H9 (cell line): Measurements from ENCODE around the gene HIP1. TPM values are rescaled to one million over a fixed set of nuclear protein-coding genes. Genes with fewer than 3 reads are reported as not detected.

Source experiments
- DNase-seq: peaks from one replicate; pipeline ENCODE4 v3.0.0-alpha.2; 2017
- H2AFZ ChIP-seq: one replicate; pipeline ENCODE4 v1.6.1; 2013; ENCODE audit warnings: mild to moderate bottlenecking, low read length, control low read depth, moderate library complexity
- H2AK5ac ChIP-seq: 2 replicates; pipeline ENCODE4 v1.6.1; 2013; ENCODE audit warnings: low read length, control low read depth, mixed read lengths; ENCODE audit not compliant: insufficient read length
- H2BK120ac ChIP-seq: one replicate; pipeline ENCODE4 v1.6.1; 2013; ENCODE audit warnings: low read depth, mild to moderate bottlenecking, low read length, control low read depth, inconsistent platforms; ENCODE audit not compliant: poor library complexity, severe bottlenecking
- H2BK12ac ChIP-seq: 2 replicates; pipeline ENCODE4 v1.6.1; 2013; ENCODE audit warnings: low read length, control low read depth, mixed read lengths, low read depth; ENCODE audit not compliant: insufficient read length
- H2BK15ac ChIP-seq: 2 replicates; pipeline ENCODE4 v1.6.1; 2013; ENCODE audit warnings: low read depth, low read length, control low read depth
- H2BK20ac ChIP-seq: one replicate; pipeline ENCODE4 v1.6.1; 2013; ENCODE audit warnings: low read depth, mild to moderate bottlenecking, low read length, control low read depth, inconsistent platforms; ENCODE audit not compliant: poor library complexity, severe bottlenecking
- H2BK5ac ChIP-seq: 2 replicates; pipeline ENCODE4 v1.6.1; 2013; ENCODE audit warnings: low read length, control low read depth, mixed read lengths; ENCODE audit not compliant: insufficient read length
- H3K14ac ChIP-seq: 2 replicates; pipeline ENCODE4 v1.6.1; 2013; ENCODE audit warnings: low read length, control low read depth; ENCODE audit not compliant: insufficient read depth
- H3K18ac ChIP-seq: 2 replicates; pipeline ENCODE4 v1.6.1; 2013; ENCODE audit warnings: low read depth, mild to moderate bottlenecking, mixed read lengths, low read length, control low read depth; ENCODE audit not compliant: insufficient read length
- H3K23ac ChIP-seq: 2 replicates; pipeline ENCODE4 v1.6.1; 2013; ENCODE audit warnings: low read length, control low read depth, mixed read lengths, low read depth; ENCODE audit not compliant: insufficient read length
- H3K23me2 ChIP-seq: 2 replicates; pipeline ENCODE4 v1.6.1; 2013; ENCODE audit warnings: low read depth, mild to moderate bottlenecking, mixed read lengths, low read length, control low read depth; ENCODE audit not compliant: insufficient read length, poor library complexity, severe bottlenecking
- H3K27ac ChIP-seq: 2 replicates; pipeline ENCODE4 v1.5.1; 2013; ENCODE audit warnings: low read length, control low read depth, mixed read lengths, low read depth; ENCODE audit not compliant: insufficient read length
- H3K27me3 ChIP-seq: 2 replicates; pipeline ENCODE4 v1.6.1; 2013; ENCODE audit warnings: low read length, control low read depth, inconsistent platforms; ENCODE audit not compliant: insufficient read depth
- H3K4ac ChIP-seq: 2 replicates; pipeline ENCODE4 v1.6.1; 2013; ENCODE audit warnings: low read depth, mild to moderate bottlenecking, control low read depth, inconsistent platforms, low read length, moderate library complexity
- H3K4me1 ChIP-seq: 2 replicates; pipeline ENCODE4 v1.6.1; 2013; ENCODE audit warnings: low read length, control low read depth, inconsistent platforms; ENCODE audit not compliant: insufficient read depth
- H3K4me2 ChIP-seq: 2 replicates; pipeline ENCODE4 v1.6.1; 2013; ENCODE audit warnings: low read length, control low read depth, mixed read lengths; ENCODE audit not compliant: insufficient read length, insufficient read depth
- H3K56ac ChIP-seq: 2 replicates; pipeline ENCODE4 v1.6.1; 2013; ENCODE audit warnings: low read depth, mild to moderate bottlenecking, mixed read lengths, low read length, control low read depth; ENCODE audit not compliant: insufficient read length
- H3K79me1 ChIP-seq: 2 replicates; pipeline ENCODE4 v1.6.1; 2013; ENCODE audit warnings: low read depth, mild to moderate bottlenecking, moderate library complexity, low read length, control low read depth, inconsistent platforms; ENCODE audit not compliant: insufficient read depth, poor library complexity, severe bottlenecking
- H3K79me2 ChIP-seq: 2 replicates; pipeline ENCODE4 v1.6.1; 2013; ENCODE audit warnings: low read length, control low read depth, inconsistent platforms; ENCODE audit not compliant: insufficient read depth
- H3K9ac ChIP-seq: 2 replicates; pipeline ENCODE4 v1.6.1; 2013; ENCODE audit warnings: low read length, control low read depth, mixed read lengths; ENCODE audit not compliant: insufficient read length; ENCODE audit errors: extremely low read depth
- H3K9me3 ChIP-seq: one replicate; pipeline ENCODE4 v1.6.1; 2013; ENCODE audit warnings: low read depth, low read length, inconsistent platforms; ENCODE audit not compliant: control insufficient read depth
- H3T11ph ChIP-seq: one replicate; pipeline ENCODE4 v1.6.1; 2013; ENCODE audit warnings: mild to moderate bottlenecking, low read length, control low read depth, inconsistent platforms
- H4K20me1 ChIP-seq: one replicate; pipeline ENCODE4 v1.6.1; 2013; ENCODE audit not compliant: control insufficient read depth, insufficient read length, insufficient read depth
- H4K5ac ChIP-seq: 2 replicates; pipeline ENCODE4 v1.6.1; 2013; ENCODE audit warnings: low read depth, mild to moderate bottlenecking, mixed read lengths, low read length, control low read depth; ENCODE audit not compliant: insufficient read length
- H4K8ac ChIP-seq: replicated peaks from 2 replicates; pipeline ENCODE4 v1.6.1; 2013; ENCODE audit warnings: low read length, control low read depth, mixed read lengths, low read depth; ENCODE audit not compliant: insufficient read length
- H4K91ac ChIP-seq: 2 replicates; pipeline ENCODE4 v1.6.1; 2013; ENCODE audit warnings: low read depth, mild to moderate bottlenecking, moderate library complexity, mixed read lengths, low read length, control low read depth; ENCODE audit not compliant: insufficient read length
- H3K27ac Mint-ChIP-seq, 3 experiments: 2 replicates in 2 of 3; 3 replicates in 1 of 3; pipeline ENCODE4 v1.8.0; 2020 to 2021; ENCODE audit warnings: mixed read lengths in 3 of 3, mild to moderate bottlenecking in 1 of 3, moderate library complexity in 1 of 3
- H3K27me3 Mint-ChIP-seq: 2 replicates; pipeline ENCODE4 v1.8.0; 2021; ENCODE audit warnings: low read depth, mild to moderate bottlenecking, moderate library complexity, mixed read lengths
- H3K36me3 Mint-ChIP-seq, 3 experiments: 2 replicates in 2 of 3; 3 replicates in 1 of 3; pipeline ENCODE4 v1.8.0; 2020 to 2021; ENCODE audit warnings: low read depth in 3 of 3, mixed read lengths in 3 of 3; ENCODE audit not compliant: insufficient read depth in 1 of 3
- H3K4me1 Mint-ChIP-seq, 2 experiments: 2 replicates each; pipeline ENCODE4 v1.8.0; 2020; ENCODE audit warnings: mixed read lengths in 2 of 2
- H3K4me3 Mint-ChIP-seq, 2 experiments: 2 replicates in 1 of 2; 3 replicates in 1 of 2; pipeline ENCODE4 v1.8.0; 2020 to 2021; ENCODE audit warnings: mild to moderate bottlenecking in 2 of 2, mixed read lengths in 2 of 2, moderate library complexity in 1 of 2
- H3K9me3 Mint-ChIP-seq, 2 experiments: 2 replicates in 1 of 2; 3 replicates in 1 of 2; pipeline ENCODE4 v1.8.0; 2020; ENCODE audit warnings: mild to moderate bottlenecking in 2 of 2, mixed read lengths in 2 of 2, moderate library complexity in 1 of 2
- WGBS: extraction: QIAGEN DNeasy Blood & Tissue Kit; methylation state at CpG from one replicate; pipeline ENCODE4 v1.1.7; 2013; ENCODE audit warnings: missing lambda C conversion rate, low lambda C conversion rate, mixed read lengths; ENCODE audit not compliant: insufficient read length; ENCODE audit errors: extremely low coverage; 5-methylcytosine and 5-hydroxymethylcytosine counted together
- total RNA-seq: library from RNA; stranded (reverse); gene quantifications from 2 replicates; pipeline ENCODE4 v1.2.1, GENCODE V29; 2021
- TF ChIP-seq, protein P1 (sequence below): fragments of 200-600 bp; sonication (generic); conservative IDR thresholded peaks from 3 replicates; pipeline ENCODE4 v1.8.0; 2021; ENCODE audit warnings: antibody characterized with exemption, mild to moderate bottlenecking

Gene HIP1
- total RNA-seq, 1 experiment from 2014 or later: 87.5 TPM

- H2BK120ac ChIP-seq: no peak overlapping the region
- no peak overlapping the region for H3K9ac ChIP-seq
- no CpG with 5 or more reads among the region's 9 CpGs for WGBS
- no peaks in the 10 kb centered on the region for H3K9me3 ChIP-seq
- Mint-ChIP-seq H3K27me3 (peaks cover 17% of the 10 kb centered on the region), H3K27ac (no peak overlapping the region), H3K9me3 (no peaks in the 10 kb centered on the region; a peak in 2 of 5 replicates), H3K4me3 (no peak overlapping the region), H3K36me3 (peaks cover 0 to 3% (median 0%) of the 10 kb centered on the region in 3 experiments; a peak in 1 of 7 replicates), H3K4me1 (peaks cover 34 to 37% of the 10 kb centered on the region in 2 experiments)
- no peaks in the 10 kb centered on the region; the same call in 1 of the 2 replicates for H3K27me3 ChIP-seq
- no peak overlapping the region for H4K91ac ChIP-seq
- no peak overlapping the region for H3K23ac ChIP-seq
- no peak overlapping the region for H2AK5ac ChIP-seq
- H3K4me2 ChIP-seq: no peak overlapping the region
- no peaks in the 10 kb centered on the region for H4K20me1 ChIP-seq
- no peaks in the 10 kb centered on the region for H3K79me2 ChIP-seq
- H3K79me1 ChIP-seq: no peaks in the 10 kb centered on the region
- H2BK5ac ChIP-seq: no peak overlapping the region
- no peak overlapping the region for H2BK20ac ChIP-seq
- H3K23me2 ChIP-seq: peaks cover 11% of the 10 kb centered on the region
- no peak overlapping the region for H3K18ac ChIP-seq
- no peak overlapping the region for H4K5ac ChIP-seq
- no peak overlapping the region for H3T11ph ChIP-seq
- H3K56ac ChIP-seq: no peak overlapping the region
- H2BK15ac ChIP-seq: no peak overlapping the region
- no peak for DNase-seq
- H3K27ac ChIP-seq: no peak overlapping the region
- no peak overlapping the region for H2BK12ac ChIP-seq
- TF ChIP-seq, protein P1, sequence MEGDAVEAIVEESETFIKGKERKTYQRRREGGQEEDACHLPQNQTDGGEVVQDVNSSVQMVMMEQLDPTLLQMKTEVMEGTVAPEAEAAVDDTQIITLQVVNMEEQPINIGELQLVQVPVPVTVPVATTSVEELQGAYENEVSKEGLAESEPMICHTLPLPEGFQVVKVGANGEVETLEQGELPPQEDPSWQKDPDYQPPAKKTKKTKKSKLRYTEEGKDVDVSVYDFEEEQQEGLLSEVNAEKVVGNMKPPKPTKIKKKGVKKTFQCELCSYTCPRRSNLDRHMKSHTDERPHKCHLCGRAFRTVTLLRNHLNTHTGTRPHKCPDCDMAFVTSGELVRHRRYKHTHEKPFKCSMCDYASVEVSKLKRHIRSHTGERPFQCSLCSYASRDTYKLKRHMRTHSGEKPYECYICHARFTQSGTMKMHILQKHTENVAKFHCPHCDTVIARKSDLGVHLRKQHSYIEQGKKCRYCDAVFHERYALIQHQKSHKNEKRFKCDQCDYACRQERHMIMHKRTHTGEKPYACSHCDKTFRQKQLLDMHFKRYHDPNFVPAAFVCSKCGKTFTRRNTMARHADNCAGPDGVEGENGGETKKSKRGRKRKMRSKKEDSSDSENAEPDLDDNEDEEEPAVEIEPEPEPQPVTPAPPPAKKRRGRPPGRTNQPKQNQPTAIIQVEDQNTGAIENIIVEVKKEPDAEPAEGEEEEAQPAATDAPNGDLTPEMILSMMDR: no peak
- H2AFZ ChIP-seq: no peak overlapping the region
- no peak overlapping the region for H4K8ac ChIP-seq
- H3K4me1 ChIP-seq: peaks cover 5% of the 10 kb centered on the region
- H3K14ac ChIP-seq: no peak overlapping the region
- no peak overlapping the region for H3K4ac ChIP-seq
Observed at GRCh38 chr7:75735581-75736350, 3.0 kb downstream of the HIP1 start.
